Fibroblast of the aortic adventitia (primary cell): ENCODE data around the gene BEAN1. TPM values are rescaled to one million over a fixed set of nuclear protein-coding genes. Genes with fewer than 3 reads are reported as not detected.
"Not testable (repeated sequence)": the region's sequence is repeated elsewhere in the genome, so short reads cannot be mapped to it uniquely, and the experiment has no call there.

Experiments
- DNase-seq: peaks from one replicate; pipeline ENCODE4 v3.0.0-alpha.2; 2010; ENCODE audit warnings: low read depth
- H3K4me3 ChIP-seq: 2 replicates; pipeline ENCODE4 v1.5.1; 2011; ENCODE audit warnings: low read depth, mild to moderate bottlenecking, control low read depth, low read length, moderate library complexity
- CTCF ChIP-seq: IDR thresholded peaks from 2 replicates; pipeline ENCODE4 v1.5.1; 2011; ENCODE audit warnings: mild to moderate bottlenecking, low read length, control low read depth, inconsistent platforms; ENCODE audit not compliant: insufficient read depth
- total RNA-seq: library from RNA; depleted of rRNA; stranded (reverse); fragments of >200 nt; gene quantifications from 2 replicates; pipeline ENCODE4 v1.2.3, GENCODE V29; 2012; ENCODE audit warnings: low replicate concordance

Gene BEAN1
- total RNA-seq, 1 donor, result 0.09 TPM

- no peak overlapping the region for H3K4me3 ChIP-seq
- DNase-seq, result no peak
- TF ChIP-seq CTCF, result no peak
These were observed 20.4 kb downstream of the BEAN1 start for GRCh38 chr16:66447491-66447890.

GRCh38 chr16:66451548-66451947, 24.5 kb downstream of the BEAN1 start:
- DNase-seq, result no peak
- H3K4me3 ChIP-seq, result no peak overlapping the region
- no peak for TF ChIP-seq CTCF

GRCh38 chr16:66453230-66453629, 26.1 kb downstream of the BEAN1 start:
- not testable (repeated sequence) for DNase-seq, H3K4me3 ChIP-seq

- no peak overlapping the region for H3K4me3 ChIP-seq
- TF ChIP-seq CTCF, result no peak
- DNase-seq, result no peak
These were observed 27.7 kb downstream of the BEAN1 start for GRCh38 chr16:66454751-66455150.

GRCh38 chr16:66455970-66456369, 28.9 kb downstream of the BEAN1 start:
- DNase-seq, result no peak
- TF ChIP-seq CTCF, result no peak
- H3K4me3 ChIP-seq, result no peak overlapping the region

GRCh38 chr16:66457888-66458287, 30.8 kb downstream of the BEAN1 start:
- no peak for DNase-seq
- TF ChIP-seq CTCF, result no peak
- H3K4me3 ChIP-seq, result no peak overlapping the region

- DNase-seq, result no peak
- H3K4me3 ChIP-seq, result no peak overlapping the region
- no peak for TF ChIP-seq CTCF
These were observed 31.2 kb downstream of the BEAN1 start for GRCh38 chr16:66458292-66458691.
